GM19351 (cell line): ENCODE results near the gene ARHGEF9.
"Not testable (repeated sequence)": the region's sequence is repeated elsewhere in the genome, so short reads cannot be mapped to it uniquely, and the experiment has no call there.

Experiments
- ATAC-seq: cut with Tn5 transposase; IDR thresholded peaks from one replicate; pipeline ENCODE4 v1.9.1; 2021; ENCODE audit warnings: mild to moderate bottlenecking, moderate library complexity; ENCODE audit not compliant: unreplicated experiment

The ARHGEF9 gene

GRCh38 chrX:63784902-63785707 lies at the start of gene ARHGEF9:
TSS of gene ARHGEF9 (minus strand) at chrX:63785214. CDS start at chrX:63785145, 69 bp downstream.
- no peak for ATAC-seq

- not testable (repeated sequence) for ATAC-seq
These were observed 40.4 kb upstream of the ARHGEF9 start for GRCh38 chrX:63825446-63825845.

GRCh38 chrX:63818156-63818555 lies 33.1 kb upstream of the ARHGEF9 start:
- no peak for ATAC-seq

DNA sequence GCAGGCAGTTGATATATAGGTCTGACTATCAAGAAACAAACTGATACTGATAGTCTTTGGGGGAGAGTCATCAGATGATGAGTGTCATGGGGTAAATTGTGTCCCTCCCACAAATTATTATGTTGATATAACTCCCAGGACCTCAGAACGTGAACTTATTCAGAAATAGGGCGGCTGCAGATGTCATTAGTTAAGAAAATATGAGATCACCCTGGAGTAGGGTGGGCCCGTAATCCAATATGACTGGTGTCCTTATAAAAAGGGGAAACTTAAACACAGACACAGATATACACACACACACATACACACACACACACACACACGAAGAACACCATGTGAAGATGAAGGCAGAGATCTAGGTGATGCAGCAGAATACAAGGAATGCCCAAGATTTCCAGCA lies 32.7 kb upstream of the ARHGEF9 start:
- no peak for ATAC-seq

GRCh38 chrX:63812823-63813222 lies 27.8 kb upstream of the ARHGEF9 start:
- ATAC-seq = no peak

- ATAC-seq = no peak
These were observed 25.7 kb upstream of the ARHGEF9 start for GRCh38 chrX:63810746-63811145.

GRCh38 chrX:63809173-63809572 lies 24.2 kb upstream of the ARHGEF9 start:
- ATAC-seq = no peak

DNA sequence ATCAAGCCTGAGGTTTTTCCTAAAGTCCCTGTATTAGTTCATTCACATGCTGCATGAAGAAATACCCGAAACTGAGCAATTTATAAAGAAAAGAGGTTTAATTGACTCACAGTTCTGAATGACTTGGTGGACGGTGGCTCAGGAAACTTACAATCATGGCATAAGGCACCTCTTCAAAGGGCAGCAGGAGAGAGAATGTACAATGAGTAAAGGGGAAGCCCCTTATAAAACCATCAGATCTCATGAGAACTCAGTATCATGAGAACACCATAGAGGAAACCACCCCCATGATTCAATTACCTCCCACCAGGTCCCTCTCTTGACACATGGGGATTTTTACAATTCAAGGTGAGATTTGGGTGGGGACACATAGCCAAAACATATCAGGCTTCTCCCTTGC lies 10.4 kb upstream of the ARHGEF9 start:
- not testable (repeated sequence) for ATAC-seq

- ATAC-seq = no peak
These were observed 660 bp upstream of the ARHGEF9 start for GRCh38 chrX:63785708-63786040.

DNA sequence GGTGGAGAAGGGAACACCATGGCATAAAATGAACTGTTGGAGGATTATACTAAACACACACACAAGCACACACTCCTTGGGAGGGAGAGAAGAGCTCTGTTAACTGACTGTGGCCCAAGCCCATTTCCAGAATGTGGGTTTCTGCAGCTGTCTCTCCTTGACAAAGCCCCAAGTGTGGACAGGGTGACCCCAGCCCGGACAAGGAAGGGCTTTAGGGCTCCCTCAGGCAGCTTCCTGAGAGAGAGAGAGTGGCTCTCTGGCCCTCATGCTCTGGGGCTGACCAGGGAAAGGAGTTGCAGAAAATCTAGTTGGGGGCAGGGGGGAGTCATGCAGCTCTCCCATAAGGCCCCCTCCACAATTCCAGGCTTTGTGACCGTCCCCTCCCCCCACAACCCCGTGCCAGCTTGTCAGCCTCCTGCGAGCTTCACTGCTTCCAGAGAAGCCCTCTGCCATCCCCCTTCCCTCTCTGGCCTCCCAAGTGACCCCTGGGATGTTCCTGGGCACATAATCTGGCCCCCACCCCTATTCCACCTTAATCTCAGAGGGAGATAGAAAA lies 590 bp downstream of the ARHGEF9 start:
- ATAC-seq = no peak

DNA sequence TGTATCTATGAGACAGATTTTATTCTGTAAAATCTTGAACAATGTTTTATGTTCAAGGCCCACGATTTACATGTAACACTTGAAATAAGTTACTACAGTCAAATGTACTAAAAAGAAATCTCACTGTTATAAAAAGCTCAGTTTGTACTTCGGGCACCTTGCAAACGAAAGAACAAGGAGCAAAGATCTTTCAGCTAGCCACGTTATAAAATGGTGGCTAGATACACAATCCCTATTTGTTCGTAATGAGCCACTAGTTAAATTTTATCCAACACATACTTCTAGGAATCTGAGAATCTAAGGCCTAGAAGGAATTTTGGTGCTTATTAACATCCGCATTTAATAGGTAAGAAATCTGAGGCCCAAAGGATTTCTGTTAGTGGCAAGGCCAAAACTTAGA lies 2.5 kb downstream of the ARHGEF9 start:
- no peak for ATAC-seq

GRCh38 chrX:63768760-63769159 lies 16.3 kb downstream of the ARHGEF9 start:
- ATAC-seq = no peak

- ATAC-seq = no peak
These were observed 19.3 kb downstream of the ARHGEF9 start for GRCh38 chrX:63765712-63766111.

GRCh38 chrX:63764946-63765345 lies 20.1 kb downstream of the ARHGEF9 start:
- ATAC-seq = no peak

DNA sequence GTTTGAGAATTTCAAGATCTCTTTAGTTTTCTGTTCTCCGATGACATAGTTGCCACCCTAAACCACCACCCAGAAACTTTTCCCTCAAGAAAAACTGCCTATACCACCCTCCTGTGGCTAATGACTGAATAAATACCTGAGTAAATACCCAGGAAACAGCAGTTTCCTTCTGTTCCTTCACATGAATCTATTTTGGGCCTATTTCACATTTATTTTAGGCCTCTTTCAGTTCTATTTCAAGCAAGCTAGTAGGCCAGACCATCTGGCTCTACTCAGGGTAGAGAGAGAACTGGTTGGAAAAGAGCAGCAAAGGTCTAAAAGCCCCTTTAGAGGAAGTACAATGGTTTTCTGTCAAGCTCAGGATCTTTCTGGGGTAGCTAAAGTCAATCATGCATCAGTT lies 23.4 kb downstream of the ARHGEF9 start:
- ATAC-seq = peak; percentile 80

DNA sequence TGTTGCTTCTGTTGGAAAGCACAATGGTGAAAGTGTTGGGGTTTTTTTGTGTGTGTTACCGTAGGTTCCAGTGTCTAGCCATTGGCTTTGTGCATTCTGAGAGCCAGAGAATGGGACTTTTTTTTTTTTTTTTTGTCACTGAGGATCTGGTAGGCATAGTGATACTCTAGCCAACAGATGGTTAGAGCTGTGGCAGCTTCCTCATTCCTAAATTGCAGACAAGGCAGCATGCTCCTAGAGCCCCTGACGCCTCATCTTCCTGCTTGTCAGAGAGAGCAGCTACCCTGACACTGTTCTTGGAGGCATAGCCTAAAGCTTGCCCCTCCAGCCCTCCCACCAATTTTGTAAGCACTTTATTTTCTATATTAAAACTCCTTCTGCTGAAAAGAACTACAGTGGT lies 27.0 kb downstream of the ARHGEF9 start:
- ATAC-seq = no peak

- no peak for ATAC-seq
These were observed 29.1 kb downstream of the ARHGEF9 start for GRCh38 chrX:63755892-63756291.

DNA sequence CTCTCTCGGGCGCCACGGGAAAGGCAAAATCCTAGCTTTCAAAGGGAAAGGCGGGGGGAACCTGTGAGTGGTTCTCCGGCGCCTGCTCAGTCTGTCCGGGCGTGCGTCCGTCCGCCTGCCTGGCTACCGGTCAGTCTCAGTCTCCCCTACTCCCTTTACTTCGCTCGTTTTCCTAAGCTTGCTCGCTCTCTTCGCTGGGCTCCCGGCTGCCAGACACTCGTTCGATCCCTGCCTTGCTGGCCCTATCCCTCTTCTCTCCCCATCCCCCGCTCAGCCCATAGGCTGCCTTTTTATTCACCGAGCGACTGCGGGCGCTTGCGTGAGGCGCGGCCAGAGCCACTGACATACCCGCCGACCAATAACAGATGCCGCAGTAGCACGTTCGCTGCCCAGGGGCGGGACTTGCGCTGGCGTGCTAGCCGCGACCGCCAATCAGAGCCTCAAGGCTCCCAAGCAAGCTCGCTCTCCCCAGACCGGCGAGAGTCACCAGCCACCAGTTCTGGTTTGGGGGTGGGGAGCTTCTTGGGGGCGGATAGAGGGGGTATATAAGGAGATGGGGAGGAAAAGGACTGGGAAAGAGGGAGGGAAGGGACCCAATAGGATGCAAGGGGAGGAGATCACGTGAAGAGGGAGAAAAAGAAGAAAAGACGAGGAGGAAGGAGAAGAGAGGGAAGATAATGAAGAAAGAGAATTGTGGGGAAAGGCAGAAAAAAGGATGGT lies 30.0 kb downstream of the ARHGEF9 start:
- ATAC-seq = peak; percentile 94

DNA sequence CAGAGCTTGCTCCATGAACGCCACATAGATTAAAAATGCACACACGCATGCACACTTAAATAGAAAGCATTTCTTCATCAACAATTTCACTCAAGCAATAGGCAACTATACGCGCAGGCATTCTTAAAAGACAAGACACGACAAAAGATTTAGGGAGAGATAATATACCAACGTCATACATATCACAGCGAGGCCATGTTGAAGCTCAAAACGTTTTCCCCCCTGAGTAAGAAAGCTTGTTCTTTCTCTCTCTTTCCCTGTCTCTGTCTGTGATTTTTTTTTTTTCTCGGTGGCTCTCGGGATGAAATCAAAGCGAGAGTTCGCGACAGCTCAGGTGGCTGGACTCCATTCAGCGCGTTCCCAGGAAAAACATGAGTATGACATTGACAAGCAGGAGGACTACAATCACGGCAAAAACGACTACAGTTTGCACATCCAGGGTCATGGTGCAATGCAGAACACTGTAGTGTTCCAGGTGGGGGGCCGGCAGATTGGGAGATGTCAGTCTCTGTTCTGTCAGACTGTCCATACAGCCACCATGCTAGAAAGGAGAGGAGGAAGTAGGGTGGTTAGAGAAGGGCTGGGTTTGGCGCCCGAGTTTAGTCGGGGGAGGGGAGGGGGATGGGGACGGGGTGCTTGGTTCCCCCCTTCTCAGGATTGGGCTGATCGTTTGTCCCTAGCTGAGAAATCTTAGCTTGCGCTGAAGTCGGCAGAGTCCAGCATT lies 30.7 kb downstream of the ARHGEF9 start:
- peak; percentile 32 for ATAC-seq

- no peak for ATAC-seq
These were observed 33.5 kb downstream of the ARHGEF9 start for GRCh38 chrX:63751481-63751880.

- ATAC-seq = no peak
These were observed 34.2 kb downstream of the ARHGEF9 start for GRCh38 chrX:63750811-63751210.
